K562 (cell line): ENCODE data around the gene CNKSR1. TPM values are rescaled to one million over a fixed set of nuclear protein-coding genes. Genes with fewer than 3 reads are reported as not detected.

Experiments
- ETV6 ChIP-seq, 3 experiments: fragments of 150-350 bp in 1 of 3; sonication (generic) in 1 of 3; formaldehyde crosslinking in 1 of 3; IDR thresholded peaks; 2 replicates each; pipeline versions ENCODE4 v1.6.1 to v1.8.0; 2014 to 2022; ENCODE audit warnings: borderline replicate concordance in 2 of 3, low read depth in 2 of 3, antibody characterized with exemption in 1 of 3, low read length in 1 of 3, mild to moderate bottlenecking in 1 of 3, missing genetic modification reagents in 1 of 3
- FIP1L1 ChIP-seq: fragments of 200-400 bp; formaldehyde crosslinking; IDR thresholded peaks from 2 replicates; pipeline ENCODE4 v1.6.1; 2018; ENCODE audit warnings: mild to moderate bottlenecking, low read depth, low read length; ENCODE audit not compliant: poor library complexity, severe bottlenecking
- HIVEP1 ChIP-seq: fragments of 250-450 bp; sonication (Bioruptor Pico); IDR thresholded peaks from 2 replicates; pipeline ENCODE4 v1.4.0; 2020; ENCODE audit warnings: mild to moderate bottlenecking
- KDM2B ChIP-seq: fragments of 250-450 bp; sonication (Bioruptor Pico); IDR thresholded peaks from 2 replicates; pipeline ENCODE4 v1.8.0; 2021; ENCODE audit warnings: mild to moderate bottlenecking, moderate library complexity
- MAFG ChIP-seq: fragments of 450-650 bp; conservative IDR thresholded peaks from 2 replicates; pipeline ENCODE4 v1.6.1; 2016; ENCODE audit warnings: missing genetic modification characterization, missing compliant biosample characterization
- MYC ChIP-seq, 2 experiments: fragments of 250-450 bp in 1 of 2; sonication (Bioruptor Pico) in 1 of 2; IDR thresholded peaks; 2 replicates each; pipeline versions ENCODE4 v1.5.1 to v1.6.1; 2012 to 2021; ENCODE audit warnings: low read depth in 2 of 2, borderline replicate concordance in 1 of 2, improper control_type of control experiment in 1 of 2, low read length in 1 of 2, mild to moderate bottlenecking in 1 of 2, moderate library complexity in 1 of 2
- POLR2B ChIP-seq: fragments of 450-650 bp; IDR thresholded peaks from 2 replicates; pipeline ENCODE4 v1.6.1; 2018; ENCODE audit warnings: low read depth; ENCODE audit not compliant: partially characterized antibody
- RFX7 ChIP-seq: fragments of 250-450 bp; sonication (Bioruptor Pico); IDR thresholded peaks from 2 replicates; pipeline ENCODE4 v1.5.1; 2021; ENCODE audit warnings: mild to moderate bottlenecking
- TCF3 ChIP-seq: sonication (generic); formaldehyde crosslinking; IDR thresholded peaks from 2 replicates; pipeline ENCODE4 v1.4.0; 2020; ENCODE audit warnings: mild to moderate bottlenecking, missing genetic modification reagents
- ZC3H8 ChIP-seq: fragments of 450-650 bp; IDR thresholded peaks from 2 replicates; pipeline ENCODE4 v1.6.1; 2017
- ZFP91 ChIP-seq: sonication (generic); formaldehyde crosslinking; IDR thresholded peaks from 2 replicates; pipeline ENCODE4 v1.8.0; 2022; ENCODE audit warnings: mild to moderate bottlenecking, missing genetic modification reagents
- ZNF280B ChIP-seq: fragments of 250-450 bp; sonication (Bioruptor Pico); IDR thresholded peaks from 2 replicates; pipeline ENCODE4 v1.5.1; 2021; ENCODE audit warnings: mild to moderate bottlenecking
- ZNF3 ChIP-seq: fragments of 250-450 bp; sonication (Bioruptor Pico); IDR thresholded peaks from 2 replicates; pipeline ENCODE4 v1.5.0; 2021; ENCODE audit warnings: mild to moderate bottlenecking, moderate library complexity
- ZNF778 ChIP-seq: fragments of 450-650 bp; formaldehyde crosslinking; IDR thresholded peaks from 2 replicates; pipeline ENCODE4 v1.4.0; 2020; ENCODE audit warnings: mild to moderate bottlenecking, moderate library complexity
- polyA plus RNA-seq, 8 experiments: library from polyadenylated mRNA; depleted of rRNA in 4 of 8; stranded (reverse) in 5 of 8; unstranded in 3 of 8; fragments of >200 nt; fragmentation: Nextera tagmentation in 2 of 8; fragmentation: Illumina TruSeq in 1 of 8; extraction: Ambion mirVana in 2 of 8; extraction: Trizol in 1 of 8; gene quantifications; 2 replicates each; pipeline versions ENCODE4 v1.2.1 to v1.2.3, GENCODE V29; 2011 to 2014; ENCODE audit warnings: inconsistent platforms in 1 of 8, missing spikeins in 1 of 8
- total RNA-seq, 7 experiments: library from RNA; depleted of rRNA in 6 of 7; stranded (reverse); fragments of >200 nt in 6 of 7; fragmentation: Illumina TruSeq in 2 of 7; extraction: Trizol in 2 of 7; gene quantifications; 2 replicates each; pipeline versions ENCODE4 v1.2.1 to v1.2.3, GENCODE V29; 2011 to 2021; ENCODE audit warnings: low replicate concordance in 1 of 7
- TF ChIP-seq, protein P1 (sequence below): fragments of 250-450 bp; sonication (Bioruptor Pico); IDR thresholded peaks from 2 replicates; pipeline ENCODE4 v1.8.0; 2022; ENCODE audit warnings: moderate library complexity, mild to moderate bottlenecking, inconsistent platforms

The CNKSR1 gene
- total and polyA plus RNA-seq, 9 of the 15 experiments (the other 6 are each of a cell fraction or from before 2014, with no cell fraction given), result 0.03 to 2.8 (median 1.1) TPM

GRCh38 chr1:26161415-26162219 lies 15.7 kb upstream of the CNKSR1 start (continued):
- TF ChIP-seq ZNF280B (CRISPR knock-in tag), result no peak
- TF ChIP-seq, protein P1, sequence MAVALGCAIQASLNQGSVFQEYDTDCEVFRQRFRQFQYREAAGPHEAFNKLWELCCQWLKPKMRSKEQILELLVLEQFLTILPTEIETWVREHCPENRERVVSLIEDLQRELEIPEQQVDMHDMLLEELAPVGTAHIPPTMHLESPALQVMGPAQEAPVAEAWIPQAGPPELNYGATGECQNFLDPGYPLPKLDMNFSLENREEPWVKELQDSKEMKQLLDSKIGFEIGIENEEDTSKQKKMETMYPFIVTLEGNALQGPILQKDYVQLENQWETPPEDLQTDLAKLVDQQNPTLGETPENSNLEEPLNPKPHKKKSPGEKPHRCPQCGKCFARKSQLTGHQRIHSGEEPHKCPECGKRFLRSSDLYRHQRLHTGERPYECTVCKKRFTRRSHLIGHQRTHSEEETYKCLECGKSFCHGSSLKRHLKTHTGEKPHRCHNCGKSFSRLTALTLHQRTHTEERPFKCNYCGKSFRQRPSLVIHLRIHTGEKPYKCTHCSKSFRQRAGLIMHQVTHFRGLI (CRISPR knock-in tag), result 0 out of 2 replicates have a peak, but pooled peaks have one; percentile 57
- TF ChIP-seq RFX7, result no peak
- TF ChIP-seq TCF3 (CRISPR knock-in tag), result peak; percentile 17; the same call in 1 of the 2 replicates
- no peak for TF ChIP-seq ETV6 (IDR thresholded peaks at IDR 0.05; ENCODE audit: borderline replicate concordance in 1 of 2, low read depth in 2 of 2, low read length in 1 of 2)
- TF ChIP-seq ETV6 (CRISPR knock-in tag; IDR thresholded peaks at IDR 0.05; ENCODE audit: borderline replicate concordance), result peak; percentile 69; the same call in 1 of the 2 replicates
- TF ChIP-seq MYC (IDR thresholded peaks at IDR 0.05; ENCODE audit: low read depth, low read length), result peak; percentile 95
- peak; percentile 96; the same call in 1 of the 2 replicates for TF ChIP-seq MYC (CRISPR knock-in tag; IDR thresholded peaks at IDR 0.05; ENCODE audit: borderline replicate concordance, low read depth)
- peak; percentile 50 for TF ChIP-seq POLR2B
- peak; percentile 21 for TF ChIP-seq FIP1L1
- peak; percentile 96 for TF ChIP-seq KDM2B (CRISPR knock-in tag)
- peak; percentile 86; the same call in 1 of the 2 replicates for TF ChIP-seq HIVEP1 (CRISPR knock-in tag)
- no peak for TF ChIP-seq MAFG (tag)
- TF ChIP-seq ZFP91, result no peak
- TF ChIP-seq ZC3H8, result no peak
- TF ChIP-seq ZNF3 (CRISPR knock-in tag), result no peak
- TF ChIP-seq ZNF778 (CRISPR knock-in tag), result no peak
